AML-193 (cell line): ENCODE data around the gene CABLES1.

Experiments
- DNase-seq, 2 experiments: peaks; one replicate each; lab custom pipeline; 2025; lab: John Stamatoyannopoulos, UW

CABLES1 gene

GRCh38 chr18:23113576-23113975, 21.7 kb upstream of the CABLES1 start:
- DNase-seq = no peak

- no peak for DNase-seq
Measured at GRCh38 chr18:23114171-23114881, 21.0 kb upstream of the CABLES1 start.

GRCh38 chr18:23114911-23115310, 20.4 kb upstream of the CABLES1 start:
- DNase-seq = no peak

- no peak for DNase-seq
Measured at GRCh38 chr18:23115683-23116096, 19.6 kb upstream of the CABLES1 start.

GRCh38 chr18:23121133-23121532, 14.2 kb upstream of the CABLES1 start:
- DNase-seq = no peak

GRCh38 chr18:23122334-23123229, 12.7 kb upstream of the CABLES1 start:
- DNase-seq = no peak

GRCh38 chr18:23126376-23127056, 8.8 kb upstream of the CABLES1 start:
- no peak for DNase-seq

- DNase-seq = no peak
Measured at GRCh38 chr18:23127090-23127489, 8.2 kb upstream of the CABLES1 start.

- no peak for DNase-seq
Measured at GRCh38 chr18:23129355-23130002, 5.8 kb upstream of the CABLES1 start.

- DNase-seq = peak; percentile 62 to 63
Measured at GRCh38 chr18:23131693-23132319, 3.5 kb upstream of the CABLES1 start.

- no peak for DNase-seq
Measured at GRCh38 chr18:23133860-23134779, 1.2 kb upstream of the CABLES1 start.

GRCh38 chr18:23135550-23136325, 453 bp downstream of the CABLES1 start:
- DNase-seq = peak in 1 of 2 experiments; percentile 5

GRCh38 chr18:23136326-23137096, 1.2 kb downstream of the CABLES1 start:
- DNase-seq = no peak

GRCh38 chr18:23137097-23137635, 1.9 kb downstream of the CABLES1 start:
- no peak for DNase-seq

- DNase-seq = no peak
Measured at GRCh38 chr18:23137788-23138216, 2.5 kb downstream of the CABLES1 start.

- no peak for DNase-seq
Measured at GRCh38 chr18:23138471-23138870, 3.2 kb downstream of the CABLES1 start.

GRCh38 chr18:23141104-23141999, 6.1 kb downstream of the CABLES1 start:
- DNase-seq = no peak
